HG02884 (cell line): ENCODE results near the gene CPEB3.
"Not testable (repeated sequence)": the region's sequence is repeated elsewhere in the genome, so short reads cannot be mapped to it uniquely, and the experiment has no call there.

Experiments
- ATAC-seq: cut with Tn5 transposase; IDR thresholded peaks from one replicate; pipeline ENCODE4 v1.9.1; 2021; ENCODE audit warnings: mild to moderate bottlenecking, moderate library complexity; ENCODE audit not compliant: unreplicated experiment

CPEB3 gene

DNA sequence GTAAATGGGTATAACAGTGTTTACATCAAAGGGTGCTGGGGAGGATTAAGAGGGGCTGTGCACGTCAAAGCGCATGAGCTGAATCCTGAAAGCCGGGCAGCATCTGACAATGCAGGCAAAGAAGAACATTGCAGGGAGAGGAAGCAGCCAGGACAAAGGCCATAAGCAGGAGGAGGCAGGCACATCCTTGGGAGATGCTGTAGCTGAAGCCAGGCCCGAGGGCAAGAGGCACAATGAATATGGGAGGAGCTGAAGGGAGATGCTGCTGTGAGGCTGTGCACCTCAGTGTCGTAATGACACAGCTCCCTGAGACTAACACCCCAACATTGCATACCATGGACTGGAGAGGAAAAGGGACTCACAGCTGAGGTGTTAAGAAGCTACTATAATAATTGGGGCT, 238.1 kb downstream of the CPEB3 start:
- ATAC-seq = no peak

DNA sequence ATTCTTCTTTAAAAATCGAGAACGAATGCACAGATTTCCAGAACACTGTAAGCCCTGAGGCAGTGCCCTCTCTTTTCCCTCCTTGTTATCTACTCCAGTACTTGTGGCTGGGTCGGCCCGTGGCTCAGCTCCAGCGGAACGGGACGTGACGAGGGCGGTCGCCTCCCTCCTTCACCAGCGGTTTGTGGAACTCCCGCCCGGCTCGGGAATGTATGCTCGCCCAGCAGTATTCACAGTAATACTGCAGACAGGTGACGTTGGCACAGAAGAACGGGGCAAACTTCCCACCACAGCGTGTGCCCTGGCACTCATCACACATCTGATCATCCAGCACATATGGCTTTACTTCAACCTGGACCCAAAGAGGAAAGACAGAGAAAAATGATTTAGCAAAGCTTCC, 238.8 kb downstream of the CPEB3 start:
- ATAC-seq = no peak

DNA sequence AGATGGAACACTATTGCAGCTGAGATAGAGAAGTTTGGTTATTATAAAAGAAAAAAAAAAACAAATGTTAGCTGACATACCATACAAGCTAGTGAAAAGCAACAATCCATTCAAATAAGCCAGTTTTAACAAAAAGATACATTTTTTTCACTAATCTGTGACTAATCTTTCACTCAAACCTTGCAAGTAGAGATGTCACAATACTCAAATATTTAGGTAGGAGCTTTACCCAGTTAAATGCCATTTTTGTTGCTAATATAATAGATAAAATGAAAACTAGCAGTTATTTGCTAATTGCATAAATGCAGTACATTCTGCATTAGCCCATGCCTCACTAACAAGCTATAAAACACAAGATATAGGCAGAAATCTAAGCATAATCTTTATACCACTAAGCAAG, 243.7 kb downstream of the CPEB3 start:
- no peak for ATAC-seq

DNA sequence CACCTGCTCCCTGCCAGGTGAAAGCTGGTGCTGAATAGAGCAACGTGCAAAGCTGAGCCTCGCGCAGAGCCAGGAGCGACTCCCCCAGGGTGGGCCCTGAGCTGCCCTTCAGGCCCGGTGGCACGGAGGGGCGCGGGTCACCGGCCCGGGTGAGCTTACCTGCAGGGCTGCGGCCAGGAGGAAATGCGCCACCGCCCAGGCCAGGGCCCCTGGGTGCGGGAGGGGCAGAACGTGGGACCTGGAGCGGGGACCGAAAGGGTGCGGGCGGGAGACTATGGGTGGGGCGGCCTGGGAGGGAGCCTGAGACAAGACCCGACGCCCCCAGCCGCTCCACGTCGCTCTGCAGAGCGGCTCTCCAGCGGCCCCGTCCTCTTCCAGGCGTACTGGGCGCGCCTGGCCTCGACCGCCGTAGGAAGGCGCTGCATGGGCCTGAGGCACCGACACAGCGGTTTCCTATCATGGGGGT, 245.2 kb downstream of the CPEB3 start:
- no peak for ATAC-seq

DNA sequence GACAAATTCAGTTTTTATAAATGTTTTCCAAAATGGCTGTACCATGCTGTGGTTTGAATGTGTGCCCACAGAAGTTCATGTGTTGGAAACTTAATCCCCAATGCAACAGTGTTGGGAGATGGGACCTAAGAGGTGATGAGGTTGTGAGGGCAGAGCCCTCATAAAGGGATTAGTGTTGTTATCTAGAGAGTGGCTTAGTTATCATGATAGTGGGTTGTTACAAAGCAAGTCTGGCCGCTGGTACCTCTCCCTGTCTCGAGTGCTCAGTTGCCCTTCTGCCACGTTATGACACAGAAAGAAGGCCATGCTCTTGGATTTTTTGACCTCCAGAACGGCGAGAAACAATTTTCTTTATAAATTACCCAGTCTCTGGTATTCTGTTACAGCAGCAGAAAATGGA, 248.3 kb downstream of the CPEB3 start:
- ATAC-seq = no peak

DNA sequence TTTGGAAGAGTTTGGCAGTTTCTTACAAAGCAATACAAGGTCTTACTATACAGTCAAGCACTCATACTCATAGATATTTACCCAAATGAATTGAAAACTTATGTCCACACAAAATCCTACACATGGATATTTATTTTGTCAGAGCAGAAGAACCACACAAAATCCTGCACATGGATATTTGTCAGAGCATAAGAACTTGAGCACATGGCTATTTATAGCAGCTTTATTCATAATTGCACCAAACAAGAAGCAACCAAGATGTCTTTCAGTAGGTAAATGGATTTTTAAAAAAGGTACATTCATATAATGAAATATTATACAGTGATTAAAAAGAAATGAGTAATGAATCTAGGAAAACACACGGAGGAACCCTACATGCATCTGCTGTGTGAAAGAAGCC, 251.9 kb downstream of the CPEB3 start:
- no peak for ATAC-seq

DNA sequence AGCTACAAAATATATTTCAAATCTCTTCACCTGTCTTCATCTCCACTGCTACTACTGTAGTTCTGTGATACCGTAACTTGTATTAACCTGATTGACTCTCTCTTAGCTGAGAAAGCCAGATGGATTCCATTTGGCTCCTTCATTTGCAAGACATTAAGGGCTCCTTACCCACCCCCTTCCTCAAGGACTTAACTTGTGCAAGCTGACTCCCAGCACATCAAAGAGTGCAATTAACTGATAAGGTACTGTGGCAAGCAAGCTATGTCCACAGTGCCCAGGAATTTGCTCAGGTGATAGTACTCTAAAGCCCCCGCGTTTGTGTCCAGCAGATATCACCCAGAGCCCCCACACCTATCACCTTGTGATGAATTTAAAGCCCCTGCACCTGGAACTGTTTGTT, 257.8 kb downstream of the CPEB3 start:
- ATAC-seq = not testable (repeated sequence)

DNA sequence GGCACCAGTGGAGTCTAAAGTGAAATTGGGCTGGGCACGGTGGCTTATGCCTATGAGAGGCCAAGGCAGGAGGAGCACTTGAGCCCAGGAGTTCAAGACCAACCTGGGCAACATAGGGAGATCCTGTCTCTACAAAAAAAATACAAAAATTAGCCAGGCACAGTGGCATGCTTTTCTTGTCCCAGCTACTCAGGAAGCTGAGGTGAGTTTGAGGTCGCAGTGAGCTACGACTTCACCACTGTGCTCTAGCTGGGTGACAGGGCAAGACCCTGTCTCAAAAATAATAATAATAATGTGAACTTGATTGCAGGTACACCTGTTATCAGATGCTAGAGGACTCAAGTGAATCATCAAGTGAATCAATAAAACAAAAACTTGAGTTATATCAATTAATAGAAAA, 259.3 kb downstream of the CPEB3 start:
- no peak for ATAC-seq

DNA sequence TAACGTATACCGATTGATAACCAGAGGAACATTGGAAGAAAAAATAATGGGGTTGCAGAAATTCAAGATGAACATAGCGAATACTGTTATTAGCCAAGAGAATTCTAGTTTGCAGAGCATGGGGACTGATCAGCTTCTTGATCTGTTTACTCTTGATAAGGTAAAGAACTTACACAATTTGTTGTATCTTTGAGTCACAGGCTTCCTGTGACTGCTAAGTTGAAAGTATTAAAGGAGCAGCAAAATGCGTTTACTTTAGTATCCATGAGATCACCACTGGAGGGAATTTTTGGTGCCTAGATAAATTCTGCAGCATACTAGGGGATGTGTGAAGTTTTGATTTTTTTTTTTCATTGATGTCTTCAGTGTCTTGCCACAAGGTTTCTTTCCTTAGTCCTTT, 263.7 kb downstream of the CPEB3 start:
- ATAC-seq = no peak

DNA sequence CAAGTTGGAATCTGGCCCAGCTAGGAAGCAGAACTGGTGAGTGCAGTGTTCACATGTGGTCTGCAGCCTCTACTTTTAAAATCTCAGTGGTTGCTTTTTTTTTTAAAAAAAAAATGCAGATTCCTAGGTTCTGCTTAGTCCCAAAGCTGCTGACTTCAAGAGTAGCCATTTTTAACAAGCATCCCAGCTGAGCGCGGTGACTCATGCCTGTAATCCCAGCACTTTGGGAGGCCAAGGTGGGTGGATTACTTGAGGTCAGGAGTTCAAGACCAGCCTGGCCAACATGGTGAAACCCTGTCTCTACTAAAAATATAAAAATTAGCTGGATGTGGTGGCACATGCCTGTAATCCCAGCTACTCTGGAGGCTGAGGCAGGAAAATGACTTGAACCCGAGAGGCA, 265.5 kb downstream of the CPEB3 start:
- ATAC-seq = not testable (repeated sequence)

DNA sequence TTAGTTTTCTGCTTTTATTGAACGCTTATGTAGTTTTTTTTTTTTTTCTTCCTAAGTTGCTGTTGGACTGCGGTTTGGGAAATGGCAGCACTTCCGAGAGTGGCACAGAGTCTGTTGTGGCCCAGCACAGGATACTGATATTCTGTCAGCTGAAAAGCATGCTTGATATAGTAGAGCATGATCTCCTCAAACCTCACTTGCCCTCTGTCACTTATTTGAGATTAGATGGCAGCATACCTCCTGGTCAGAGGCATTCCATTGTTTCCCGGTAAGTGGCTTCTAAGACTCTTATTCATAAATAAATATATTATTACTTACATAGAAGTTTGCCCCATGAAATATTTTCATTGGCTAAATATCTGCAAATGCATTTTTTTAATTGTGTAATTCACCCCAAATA, 266.2 kb downstream of the CPEB3 start:
- no peak for ATAC-seq

DNA sequence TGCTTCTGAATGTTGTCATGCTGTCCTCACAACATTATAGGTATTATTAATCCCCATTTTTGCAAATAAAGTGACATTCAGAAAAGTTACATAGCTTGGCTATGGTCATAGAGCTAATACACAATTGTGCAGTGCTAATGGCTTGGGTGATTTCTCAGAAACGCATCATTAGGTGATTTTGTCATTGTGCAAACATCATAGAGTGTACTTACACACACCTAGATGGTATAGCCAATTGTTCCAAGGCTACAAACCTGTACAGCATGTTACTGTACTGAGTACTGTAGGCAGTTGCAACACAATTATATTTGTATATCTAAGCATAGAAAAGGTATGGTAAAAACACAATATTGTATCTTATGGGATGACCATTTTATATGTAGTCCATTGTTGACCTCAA, 276.3 kb downstream of the CPEB3 start:
- ATAC-seq = no peak

DNA sequence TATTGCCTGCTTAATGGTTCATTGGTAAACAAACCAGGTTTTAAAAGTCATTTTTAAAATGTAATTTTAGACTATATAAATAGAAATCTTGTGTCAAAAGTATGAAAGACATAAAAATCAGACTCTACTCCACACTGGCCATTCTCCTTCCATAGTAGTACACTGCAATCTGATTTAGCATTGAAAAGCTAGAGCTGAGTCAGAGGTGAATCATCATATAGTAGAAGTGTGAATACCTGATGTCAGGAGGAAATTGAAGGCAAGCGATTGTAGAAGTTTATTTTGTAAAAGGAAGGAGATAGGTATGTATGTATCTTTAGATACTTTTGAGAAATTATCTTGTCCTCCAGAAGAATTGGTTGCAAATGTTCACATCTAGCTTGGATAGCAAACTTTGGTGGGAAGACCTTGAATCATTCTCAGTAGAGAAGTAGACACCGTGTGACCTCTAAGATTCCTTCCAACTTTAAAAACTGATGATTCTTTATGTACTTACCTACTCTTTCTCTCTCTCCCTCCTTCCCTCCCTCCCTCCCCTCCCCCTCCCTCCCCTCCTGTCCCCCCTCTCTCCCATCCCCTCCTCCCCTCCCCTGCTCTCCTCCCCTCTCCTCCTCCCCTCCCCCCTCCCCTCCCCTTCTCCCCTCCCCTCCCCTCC, 279.2 kb downstream of the CPEB3 start:
- ATAC-seq = no peak

DNA sequence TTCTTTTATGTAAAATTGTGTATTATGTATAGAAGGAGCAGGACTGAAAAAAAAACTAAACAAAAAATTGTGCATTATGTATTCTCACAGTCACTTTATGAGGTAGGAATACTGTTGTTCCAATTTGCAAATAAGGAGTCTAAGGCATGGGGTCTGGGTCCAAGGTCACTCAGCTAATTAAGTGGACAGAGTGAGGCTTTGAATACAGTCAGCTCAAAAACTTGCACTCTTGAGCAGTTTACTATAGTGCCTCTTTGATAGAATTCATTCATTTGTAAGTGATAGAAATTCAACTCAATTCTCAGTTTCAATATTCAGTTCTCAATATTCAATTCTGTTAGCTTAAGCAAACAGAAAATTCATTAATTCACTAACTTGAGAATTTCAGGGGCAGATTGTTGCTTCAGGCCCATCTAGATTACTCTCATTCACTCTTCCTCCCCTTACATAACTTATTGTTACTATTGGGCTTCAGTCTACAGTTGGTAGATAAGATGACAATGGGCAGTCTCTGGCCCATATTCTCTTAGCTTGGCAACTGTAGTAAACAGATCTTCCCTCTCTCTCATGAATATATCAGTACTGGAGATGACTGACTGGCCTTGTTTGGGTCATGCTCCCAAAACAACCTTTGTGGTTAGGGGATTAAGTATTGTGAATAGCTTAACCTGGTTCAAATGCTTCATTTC, 280.7 kb downstream of the CPEB3 start:
- ATAC-seq = no peak

DNA sequence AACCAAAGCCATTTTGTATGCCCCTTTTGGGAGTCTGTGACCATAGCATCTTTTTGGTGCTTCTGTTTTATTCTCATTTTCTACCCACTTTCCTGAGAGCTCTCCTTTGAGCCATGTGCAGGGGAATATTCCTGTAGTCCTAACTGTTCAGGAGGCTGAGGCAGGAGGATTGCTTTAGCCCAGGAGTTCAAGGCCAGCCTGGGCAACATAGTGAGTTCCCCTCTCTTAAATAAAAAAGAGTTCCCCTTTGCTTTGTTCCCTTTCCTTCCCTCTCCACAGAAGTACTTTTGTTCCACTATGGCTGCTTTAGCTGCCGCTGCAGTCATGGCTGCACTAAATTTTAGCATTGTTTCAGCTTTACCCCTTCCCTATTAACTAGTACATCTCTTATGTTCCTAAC, 281.4 kb downstream of the CPEB3 start:
- ATAC-seq = no peak

DNA sequence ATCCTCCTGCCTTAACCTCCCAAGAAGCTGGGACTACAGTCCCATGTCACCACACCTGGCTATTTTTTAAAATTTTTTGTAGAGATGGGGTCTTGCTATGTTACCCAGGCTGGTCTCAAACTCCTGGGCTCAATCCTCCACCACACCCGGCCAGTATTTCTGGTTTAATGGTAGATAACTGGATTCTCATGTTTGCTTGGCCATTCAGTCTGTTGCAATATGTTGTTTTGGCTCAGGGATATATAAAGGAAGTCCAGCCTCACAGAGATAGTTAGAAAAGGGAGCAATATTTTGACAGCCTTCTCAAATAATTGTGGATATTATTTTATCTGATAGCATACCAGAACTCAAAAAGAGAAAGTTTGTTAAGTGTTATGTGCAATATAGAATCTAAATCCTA, 284.9 kb downstream of the CPEB3 start:
- ATAC-seq = no peak

DNA sequence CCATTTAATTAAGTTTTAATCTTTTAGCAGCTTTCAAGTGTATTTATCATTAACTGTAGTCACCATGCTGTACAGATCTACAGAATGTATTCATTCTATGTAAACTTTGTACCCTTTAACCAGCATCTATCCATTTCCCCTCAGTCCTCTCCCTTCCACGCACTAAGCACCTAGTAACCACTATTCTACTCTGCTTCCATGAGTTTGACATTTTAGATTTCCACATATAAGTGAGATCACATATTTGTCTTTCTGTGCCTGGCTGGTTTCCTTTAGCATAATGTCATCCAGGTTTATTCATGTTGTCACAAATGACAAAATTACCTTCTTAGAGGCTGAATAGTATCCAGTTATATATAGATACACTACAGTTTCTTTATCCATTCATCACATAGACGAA, 287.6 kb downstream of the CPEB3 start:
- no peak for ATAC-seq

DNA sequence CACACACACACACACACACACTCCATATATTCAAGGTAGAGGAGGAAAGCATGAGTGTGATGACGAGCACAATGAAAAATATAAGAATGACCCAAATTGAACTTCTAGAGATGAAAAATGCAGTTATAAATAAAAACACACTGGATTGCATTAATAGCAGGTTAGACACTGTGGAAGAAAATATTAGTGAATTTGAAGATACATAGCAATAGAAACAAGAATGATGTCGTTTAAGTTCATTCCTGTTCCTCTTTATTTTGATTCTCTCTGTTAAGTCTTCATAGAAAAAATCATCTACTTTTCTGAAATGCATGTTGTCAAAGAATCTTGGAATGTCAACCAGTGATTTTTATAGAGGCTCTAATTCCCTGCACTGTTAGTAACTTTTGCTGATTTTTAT, 288.9 kb downstream of the CPEB3 start:
- no peak for ATAC-seq

DNA sequence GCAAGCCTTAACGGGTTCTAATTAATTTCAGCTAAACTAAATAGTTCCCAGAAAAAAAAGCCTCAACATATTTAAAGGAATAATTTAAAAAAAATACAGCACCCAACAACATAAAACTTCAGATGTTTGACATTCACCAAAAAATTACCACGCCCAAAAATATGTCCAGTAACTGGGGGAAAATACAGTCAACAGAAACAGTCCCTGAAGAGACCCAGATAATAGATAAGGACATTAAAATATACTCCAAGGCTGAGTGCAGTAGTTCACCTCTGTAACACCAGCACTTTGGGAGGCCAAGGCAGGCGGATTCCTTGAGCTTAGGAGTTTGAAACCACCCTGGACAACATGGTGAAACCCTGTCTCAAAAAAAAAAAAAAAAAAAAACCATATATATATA, 289.3 kb downstream of the CPEB3 start:
- no peak for ATAC-seq
